HG03159 (cell line): ENCODE results near the gene GABARAP.

Experiments
- ATAC-seq: cut with Tn5 transposase; IDR thresholded peaks from one replicate; pipeline ENCODE4 v1.9.1; 2021; ENCODE audit warnings: mild to moderate bottlenecking, moderate library complexity; ENCODE audit not compliant: unreplicated experiment

Gene GABARAP

DNA sequence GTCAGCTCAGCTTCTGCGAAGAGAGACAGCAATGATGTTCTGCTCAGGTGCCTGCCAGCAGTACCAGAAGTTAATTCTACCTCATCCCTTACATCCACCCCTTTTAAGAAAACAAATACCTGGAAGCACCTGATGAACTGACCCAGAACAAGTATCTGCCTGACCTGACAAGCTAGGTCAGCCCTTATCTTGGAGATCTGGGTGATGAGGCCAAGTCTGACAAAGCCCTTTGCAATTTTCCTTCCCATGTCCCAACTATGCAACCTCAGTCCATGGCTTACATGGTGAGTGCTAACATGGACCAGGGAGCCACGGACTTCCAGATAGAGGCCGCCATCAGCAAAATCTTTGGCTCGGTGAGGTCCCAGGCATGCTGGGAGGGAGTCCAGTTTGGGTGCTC is 18.9 kb downstream of the GABARAP start:
- no peak for ATAC-seq

DNA sequence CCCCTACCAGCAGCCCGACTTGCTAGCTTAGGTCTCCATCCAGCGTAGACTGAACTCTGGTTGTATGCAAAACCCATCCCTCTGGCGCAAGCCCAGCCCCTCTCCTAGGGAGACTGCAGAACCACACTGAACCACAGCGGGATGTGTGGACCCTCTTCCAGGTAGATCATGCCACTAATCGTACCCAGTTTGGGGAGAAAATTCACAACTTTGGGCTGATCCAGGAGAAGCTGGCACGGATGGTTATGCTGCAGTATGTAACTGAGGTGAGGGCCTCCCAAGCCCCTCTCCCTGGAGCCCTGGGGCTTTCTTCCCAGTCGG is 19.3 kb downstream of the GABARAP start:
- ATAC-seq: no peak

DNA sequence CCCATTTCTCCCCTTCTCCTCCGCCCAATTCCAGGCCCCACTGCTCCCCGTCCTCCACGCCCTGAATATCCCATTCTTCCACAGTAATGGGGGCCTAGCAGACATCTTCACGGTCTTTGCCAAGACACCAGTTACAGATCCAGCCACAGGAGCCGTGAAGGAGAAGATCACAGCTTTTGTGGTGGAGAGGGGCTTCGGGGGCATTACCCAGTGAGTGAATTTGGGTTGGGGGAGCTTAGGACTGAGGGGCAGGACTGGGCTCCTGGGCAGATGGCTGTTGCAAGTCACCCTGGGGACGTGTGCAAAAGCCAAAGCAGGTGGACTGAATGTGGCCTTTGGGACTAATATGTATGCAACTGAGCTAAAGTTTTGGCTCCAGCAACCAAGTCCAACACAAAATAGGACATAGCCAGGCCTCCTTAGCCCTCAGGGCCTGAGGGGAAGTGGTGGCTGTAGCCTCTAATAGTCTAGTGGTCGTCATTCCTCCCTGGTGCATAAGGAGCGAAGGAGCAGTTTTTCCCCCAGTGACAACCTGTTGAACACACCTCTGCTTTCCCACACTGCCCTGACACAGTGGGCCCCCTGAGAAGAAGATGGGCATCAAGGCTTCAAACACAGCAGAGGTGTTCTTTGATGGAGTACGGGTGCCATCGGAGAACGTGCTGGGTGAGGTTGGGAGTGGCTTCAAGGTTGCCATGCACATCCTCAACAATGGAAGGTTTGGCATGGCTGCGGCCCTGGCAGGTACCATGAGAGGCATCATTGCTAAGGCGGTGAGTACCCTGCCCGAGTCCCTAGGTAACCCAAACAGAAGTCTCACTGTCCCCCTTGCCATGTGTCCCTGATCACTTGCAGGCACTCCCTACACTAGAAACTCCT is 19.9 kb downstream of the GABARAP start:
- no peak for ATAC-seq

DNA sequence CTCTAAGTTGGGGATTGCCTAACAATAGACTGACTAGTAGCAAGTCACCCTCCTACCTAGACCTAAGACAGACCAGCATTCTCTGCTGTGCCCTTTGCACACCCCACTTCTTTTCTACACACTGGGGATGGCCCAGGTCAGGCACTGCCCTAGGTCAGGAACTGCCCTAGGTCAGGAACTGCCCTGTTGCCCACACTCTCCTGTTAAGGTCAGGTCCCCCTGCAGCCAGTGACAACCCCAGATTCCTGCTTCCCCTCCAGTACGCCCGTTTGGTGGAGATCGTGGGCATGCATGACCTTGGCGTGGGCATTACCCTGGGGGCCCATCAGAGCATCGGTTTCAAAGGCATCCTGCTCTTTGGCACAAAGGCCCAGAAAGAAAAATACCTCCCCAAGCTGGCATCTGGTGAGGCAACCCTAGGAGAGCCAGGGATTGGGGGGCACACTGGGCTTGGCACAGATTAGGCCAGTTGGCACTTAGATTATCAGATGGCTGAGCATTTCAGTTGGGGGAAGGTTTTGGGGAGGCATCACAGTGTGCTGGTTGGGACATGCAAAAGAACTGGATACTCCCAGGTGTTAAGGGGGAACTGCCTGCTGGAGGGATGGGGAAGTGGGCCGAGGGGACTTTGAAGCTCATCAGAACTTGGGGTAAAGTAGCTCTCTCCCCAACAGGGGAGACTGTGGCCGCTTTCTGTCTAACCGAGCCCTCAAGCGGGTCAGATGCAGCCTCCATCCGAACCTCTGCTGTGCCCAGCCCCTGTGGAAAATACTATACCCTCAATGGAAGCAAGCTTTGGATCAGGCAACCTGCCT is 20.8 kb downstream of the GABARAP start:
- no peak for ATAC-seq

DNA sequence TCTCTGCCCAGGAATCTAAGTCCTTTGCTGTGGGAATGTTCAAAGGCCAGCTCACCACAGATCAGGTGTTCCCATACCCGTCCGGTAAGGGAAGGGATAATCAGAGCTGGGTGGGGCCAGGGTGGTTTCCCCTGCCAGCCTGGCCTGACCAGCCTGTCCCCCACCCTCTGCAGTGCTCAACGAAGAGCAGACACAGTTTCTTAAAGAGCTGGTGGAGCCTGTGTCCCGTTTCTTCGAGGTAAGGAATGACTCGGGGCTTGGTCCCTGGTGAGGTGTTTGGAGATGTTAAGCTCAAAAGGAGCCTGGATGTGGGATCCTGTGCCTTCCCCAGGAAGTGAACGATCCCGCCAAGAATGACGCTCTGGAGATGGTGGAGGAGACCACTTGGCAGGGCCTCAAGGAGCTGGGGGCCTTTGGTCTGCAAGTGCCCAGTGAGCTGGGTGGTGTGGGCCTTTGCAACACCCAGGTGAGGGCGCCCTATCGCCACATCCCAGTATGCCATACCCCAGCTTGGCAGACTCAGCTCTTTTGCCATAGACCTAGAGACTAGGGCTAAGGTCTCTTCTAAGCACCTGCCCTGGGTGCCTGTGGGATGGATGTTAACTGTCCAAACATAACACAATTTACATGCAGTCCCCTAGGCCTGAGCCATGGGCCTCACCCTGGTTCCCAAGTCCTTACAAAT is 21.5 kb downstream of the GABARAP start:
- ATAC-seq: no peak

DNA sequence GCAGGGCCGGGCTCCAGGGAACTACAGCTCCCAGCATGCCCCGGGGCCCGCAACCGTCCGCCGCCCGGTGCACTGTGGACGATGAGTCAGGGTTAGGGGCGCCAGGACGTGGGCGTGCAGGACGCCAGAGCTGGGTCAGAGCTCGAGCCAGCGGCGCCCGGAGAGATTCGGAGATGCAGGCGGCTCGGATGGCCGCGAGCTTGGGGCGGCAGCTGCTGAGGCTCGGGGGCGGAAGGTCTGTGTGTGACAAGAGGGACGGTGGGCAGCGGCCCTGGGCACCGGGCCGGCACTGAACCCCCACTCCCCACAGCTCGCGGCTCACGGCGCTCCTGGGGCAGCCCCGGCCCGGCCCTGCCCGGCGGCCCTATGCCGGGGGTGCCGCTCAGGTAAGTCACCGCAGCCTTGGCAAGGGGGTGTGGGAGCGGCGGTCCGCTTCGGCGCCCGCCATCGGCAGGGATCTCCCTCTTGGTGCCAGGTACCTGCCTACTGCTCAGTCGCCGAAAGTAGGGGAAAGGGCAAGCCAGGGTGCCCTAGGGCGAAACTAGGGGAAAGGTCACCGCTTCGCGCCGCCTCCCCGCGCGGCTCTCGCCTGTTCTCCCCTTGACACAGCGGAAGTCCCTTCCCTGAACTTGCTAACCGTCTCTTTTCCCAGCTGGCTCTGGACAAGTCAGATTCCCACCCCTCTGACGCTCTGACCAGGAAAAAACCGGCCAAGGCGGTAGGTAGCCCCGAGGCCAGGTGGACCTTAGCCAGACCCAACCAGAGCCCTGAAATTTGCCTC is 22.2 kb downstream of the GABARAP start, which contains the start of the genes ACADVL and DLG4:
TSS of gene ACADVL (plus strand) at position 127 of the 781 bp plus-strand sequence. CDS start at position 174, 47 bp downstream.
TSS of gene DLG4 (minus strand) at position 25 of the 781 bp plus-strand sequence.
- peak; percentile 46 for ATAC-seq

DNA sequence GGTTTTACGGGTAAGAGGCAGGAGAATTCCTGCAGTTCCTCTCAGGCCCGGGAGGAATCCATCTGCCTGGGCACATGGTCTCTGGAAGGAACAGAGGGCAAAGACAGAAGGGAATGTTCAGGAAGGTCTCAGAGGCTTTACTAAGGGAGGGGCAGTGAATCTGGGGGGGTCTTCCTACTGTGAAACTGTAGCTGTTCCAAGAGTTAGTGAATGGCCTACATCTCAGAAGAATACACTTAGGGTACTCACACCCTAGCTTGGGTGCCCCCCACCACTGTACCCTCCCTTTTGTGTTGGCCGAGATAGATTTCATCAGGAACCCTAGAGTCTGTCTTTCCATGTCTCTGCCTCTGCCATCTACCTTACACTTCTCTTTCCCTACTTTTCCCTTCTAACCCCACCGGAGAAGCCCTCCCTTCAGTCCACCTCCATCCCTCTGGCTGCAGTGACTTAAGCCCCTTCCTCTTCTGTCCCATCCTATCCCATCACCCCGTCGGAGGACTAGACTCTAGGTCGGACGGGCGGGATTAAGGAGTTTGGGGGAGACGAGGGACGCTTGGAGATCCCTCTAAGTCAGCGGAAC is 22.9 kb downstream of the GABARAP start:
- no peak for ATAC-seq

DNA sequence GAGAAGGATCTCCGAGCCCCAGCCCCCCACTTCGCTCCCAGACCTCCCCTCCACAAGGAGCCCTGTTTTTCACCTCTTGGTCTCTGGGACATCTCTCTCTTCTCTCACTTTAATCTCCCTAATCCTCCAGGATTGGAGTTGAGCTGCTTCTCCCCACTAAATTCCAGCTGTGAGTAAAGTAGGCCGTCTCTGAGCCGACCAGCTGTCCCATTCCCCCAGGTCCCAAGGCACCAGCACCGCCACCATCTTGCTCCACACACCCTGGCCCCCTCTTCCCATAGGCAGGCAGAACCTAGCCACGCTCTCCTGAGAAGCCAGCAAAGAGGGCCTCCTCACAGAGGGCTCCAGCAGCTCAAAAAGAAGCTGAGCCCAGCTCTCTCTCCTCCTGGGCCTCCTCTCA is 23.5 kb downstream of the GABARAP start:
- no peak for ATAC-seq

DNA sequence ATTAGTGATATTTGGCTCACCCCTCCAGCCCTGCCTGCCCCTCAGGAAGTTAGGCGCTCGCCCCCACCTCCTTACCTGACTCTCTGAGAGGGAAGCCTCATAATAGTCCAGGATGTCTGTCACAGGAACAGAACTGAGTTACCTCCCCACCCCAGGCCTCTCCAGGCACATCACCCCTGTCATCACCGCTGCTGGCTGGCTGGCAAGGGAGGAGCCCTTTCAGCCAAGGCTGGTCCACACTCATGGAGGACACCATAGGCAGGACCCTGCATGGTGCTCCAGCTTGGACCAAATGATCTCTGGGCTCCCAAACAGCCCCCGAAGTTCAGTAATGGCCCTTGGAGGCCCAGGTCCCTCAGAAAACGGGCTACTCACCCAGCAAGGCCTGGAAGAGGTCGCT is 24.1 kb downstream of the GABARAP start:
- ATAC-seq: no peak

DNA sequence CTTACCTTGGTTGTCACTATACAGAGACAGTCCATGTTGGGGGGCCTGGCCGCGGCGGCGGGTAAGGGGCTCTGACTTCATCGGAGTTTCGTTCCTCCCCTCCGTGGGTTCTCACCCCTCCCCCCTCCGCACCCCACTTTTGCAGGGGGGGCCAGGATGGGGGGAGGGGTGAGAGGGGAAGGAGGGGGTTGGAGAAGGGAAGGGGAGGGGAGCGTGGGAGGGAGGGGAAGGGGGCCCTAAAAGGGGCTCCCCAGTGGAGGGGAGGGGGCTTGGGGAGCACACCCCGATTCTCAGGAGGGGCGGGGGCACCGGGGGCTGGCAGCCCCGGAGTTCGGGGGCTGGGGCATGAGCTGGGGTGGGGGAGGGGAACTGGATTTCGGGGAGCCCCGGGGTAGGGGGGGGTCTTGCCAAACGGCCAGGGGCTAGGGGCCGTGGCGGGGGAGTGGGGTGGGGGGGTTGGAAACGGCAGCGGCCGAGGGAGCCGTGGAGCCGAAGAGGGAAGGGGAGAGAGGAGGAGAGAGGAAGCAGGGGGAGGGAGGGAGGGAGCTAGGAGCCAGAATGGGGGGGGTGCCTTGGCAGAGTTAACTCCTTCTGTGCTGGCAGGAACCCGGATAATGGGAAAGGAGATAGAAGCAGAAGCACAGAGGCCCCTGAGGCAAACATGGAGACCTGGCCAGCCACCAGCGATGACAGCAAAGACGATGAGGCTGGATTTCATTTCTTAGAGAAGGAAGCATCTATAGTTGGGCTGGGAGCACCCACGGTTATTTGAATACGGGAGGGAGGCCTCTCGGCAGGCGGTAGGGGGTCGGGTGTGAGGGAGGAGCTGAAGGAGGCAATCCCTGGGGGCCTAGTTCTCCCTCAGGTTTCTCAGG is 24.9 kb downstream of the GABARAP start:
- ATAC-seq: no peak

DNA sequence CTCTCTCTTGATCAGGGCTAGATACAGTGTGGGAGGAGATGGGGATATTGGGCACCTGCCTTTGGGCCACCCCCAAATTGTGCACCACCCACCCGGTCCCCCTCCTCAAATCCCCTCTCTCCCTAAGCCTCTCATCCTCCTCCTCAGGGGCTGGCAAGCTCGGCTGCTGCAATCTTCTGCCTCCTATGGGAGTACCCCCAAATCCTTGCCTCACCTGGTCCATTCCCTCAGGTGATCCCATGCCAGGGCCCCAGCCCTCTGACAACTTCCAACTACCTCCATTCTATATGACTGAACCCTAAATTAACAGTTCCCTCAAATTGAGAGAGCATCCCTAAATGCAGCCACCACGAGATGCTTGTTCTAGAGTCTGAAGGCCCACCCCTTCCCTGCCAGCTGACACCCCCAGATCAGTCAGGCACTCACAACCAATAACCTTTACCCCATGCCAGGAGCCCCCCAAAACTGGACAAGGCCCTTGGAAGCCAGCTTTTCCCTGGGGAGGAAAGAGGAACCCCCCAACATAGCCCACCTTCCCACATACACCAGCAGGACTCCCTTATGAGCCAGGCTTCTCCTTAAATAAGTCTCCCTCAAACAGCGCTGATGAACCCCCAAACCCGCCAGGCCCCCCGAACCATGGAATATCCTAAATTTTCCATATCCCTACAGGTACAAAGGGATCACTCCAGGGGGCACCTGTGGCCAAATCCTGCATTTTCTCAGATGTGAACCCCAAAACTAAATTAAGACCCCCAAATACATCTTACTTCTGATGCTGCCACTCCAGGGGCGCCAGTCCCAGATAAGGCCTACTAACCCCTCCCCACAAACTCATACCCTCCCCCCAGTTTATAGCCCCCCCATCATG is 25.8 kb downstream of the GABARAP start:
- ATAC-seq: no peak

DNA sequence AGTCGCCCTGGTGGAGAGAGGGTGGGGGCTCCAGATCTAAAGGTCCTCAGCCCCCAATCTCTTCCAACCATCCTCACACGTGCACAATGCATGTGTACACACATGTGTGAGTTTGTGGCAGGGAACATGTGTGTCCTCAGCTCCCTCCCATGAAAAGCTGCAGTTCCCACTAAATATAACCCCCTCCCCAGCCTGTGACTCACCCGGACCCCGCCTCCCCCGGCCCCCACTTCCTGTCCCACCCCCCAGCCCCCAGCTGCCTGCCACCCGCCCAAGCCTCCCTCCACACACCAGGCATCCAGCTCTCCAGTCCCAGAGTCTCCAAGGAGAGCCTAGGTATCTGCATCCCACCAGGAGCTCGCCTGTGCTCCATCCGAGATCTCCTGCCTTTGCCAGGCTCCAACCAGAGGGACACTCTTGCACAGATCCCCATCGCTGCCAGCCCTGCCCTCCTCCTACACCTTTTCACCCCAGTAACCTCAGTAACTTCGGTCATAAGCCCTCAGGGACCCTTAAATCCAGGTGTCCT is 26.5 kb downstream of the GABARAP start:
- no peak for ATAC-seq

DNA sequence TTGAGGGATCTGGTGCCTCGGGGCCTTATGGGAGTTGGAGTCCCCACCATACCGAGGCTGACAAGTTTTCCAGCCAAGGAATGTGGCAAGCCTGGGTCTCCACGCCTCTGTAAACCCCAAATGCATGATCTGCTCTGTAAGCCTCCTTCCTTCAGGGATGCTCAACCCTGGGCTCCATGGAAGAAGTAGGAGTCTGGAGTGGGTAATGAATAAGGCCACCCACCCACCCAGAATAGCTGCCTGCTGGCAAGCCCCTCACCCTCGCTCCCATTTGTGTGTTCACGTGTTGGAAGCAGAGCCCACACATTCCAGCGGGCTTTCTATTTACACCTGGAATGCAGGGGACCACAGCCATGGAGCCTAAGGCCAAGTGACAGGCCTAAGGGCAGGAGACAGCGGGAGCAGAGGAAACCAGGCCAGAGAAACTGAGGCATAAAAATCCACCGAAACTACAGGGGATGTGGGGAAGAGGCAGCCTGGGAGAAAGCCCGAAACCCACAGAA is 27.1 kb downstream of the GABARAP start:
- ATAC-seq: no peak

DNA sequence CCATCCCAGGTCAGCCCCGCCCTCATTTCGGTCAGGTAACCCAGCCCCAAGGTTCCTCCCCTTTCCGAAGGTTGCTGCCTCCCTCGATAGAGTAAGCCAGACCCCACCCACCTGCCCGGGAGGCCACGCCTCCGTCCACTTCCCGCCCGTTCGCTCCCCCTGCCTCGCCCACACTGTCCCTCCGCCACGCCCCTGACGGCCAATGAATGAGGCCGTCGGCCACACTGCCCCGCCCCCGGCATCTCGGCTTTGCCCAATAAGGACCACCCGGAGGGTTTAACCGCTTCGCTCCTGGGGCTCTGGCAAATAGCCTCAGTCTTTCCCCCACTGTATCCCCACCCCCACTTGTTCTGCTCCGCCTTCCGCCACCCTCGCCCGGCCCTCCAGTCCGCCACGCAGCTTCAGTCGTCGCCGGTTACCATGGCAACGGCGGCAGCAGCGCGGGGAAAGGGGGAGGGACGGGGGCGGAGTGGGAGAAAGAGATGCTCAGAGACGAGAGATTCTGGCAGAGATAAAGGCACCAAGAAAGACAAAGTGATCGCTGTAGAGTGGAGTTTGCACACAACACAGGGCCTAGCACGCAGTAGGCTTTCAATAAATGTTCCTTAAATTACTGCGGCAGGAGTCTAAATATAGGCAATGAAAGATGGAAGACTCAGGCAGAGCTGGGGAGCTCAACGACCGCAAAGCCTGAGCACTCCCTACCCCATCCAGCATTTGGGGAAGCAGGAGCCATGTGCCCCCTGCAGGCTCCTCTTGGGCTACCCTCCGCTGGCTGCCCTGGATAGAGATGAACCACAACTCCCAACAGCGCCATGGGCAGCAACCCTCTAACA is 27.7 kb downstream of the GABARAP start:
- peak; percentile 81 for ATAC-seq

DNA sequence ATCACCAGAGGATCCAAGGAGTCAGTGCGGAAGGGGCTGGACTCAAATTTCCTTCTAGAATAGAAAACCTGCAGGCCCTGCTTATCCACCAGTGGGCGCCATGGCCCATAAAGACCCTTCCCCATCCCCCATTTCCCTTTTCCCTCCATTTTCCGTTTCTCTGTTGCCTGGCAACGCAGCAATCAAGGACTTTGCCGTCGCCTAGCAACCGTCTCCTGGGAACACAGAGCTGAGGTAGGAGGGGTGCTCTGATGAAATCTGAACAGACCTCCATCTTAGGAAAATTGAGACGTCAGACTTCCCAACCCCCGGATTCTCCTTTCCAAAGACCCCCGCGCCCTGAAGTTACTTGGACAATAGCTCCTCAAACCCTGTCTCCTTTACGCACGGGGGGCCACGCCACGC is 28.4 kb downstream of the GABARAP start:
- ATAC-seq: no peak

DNA sequence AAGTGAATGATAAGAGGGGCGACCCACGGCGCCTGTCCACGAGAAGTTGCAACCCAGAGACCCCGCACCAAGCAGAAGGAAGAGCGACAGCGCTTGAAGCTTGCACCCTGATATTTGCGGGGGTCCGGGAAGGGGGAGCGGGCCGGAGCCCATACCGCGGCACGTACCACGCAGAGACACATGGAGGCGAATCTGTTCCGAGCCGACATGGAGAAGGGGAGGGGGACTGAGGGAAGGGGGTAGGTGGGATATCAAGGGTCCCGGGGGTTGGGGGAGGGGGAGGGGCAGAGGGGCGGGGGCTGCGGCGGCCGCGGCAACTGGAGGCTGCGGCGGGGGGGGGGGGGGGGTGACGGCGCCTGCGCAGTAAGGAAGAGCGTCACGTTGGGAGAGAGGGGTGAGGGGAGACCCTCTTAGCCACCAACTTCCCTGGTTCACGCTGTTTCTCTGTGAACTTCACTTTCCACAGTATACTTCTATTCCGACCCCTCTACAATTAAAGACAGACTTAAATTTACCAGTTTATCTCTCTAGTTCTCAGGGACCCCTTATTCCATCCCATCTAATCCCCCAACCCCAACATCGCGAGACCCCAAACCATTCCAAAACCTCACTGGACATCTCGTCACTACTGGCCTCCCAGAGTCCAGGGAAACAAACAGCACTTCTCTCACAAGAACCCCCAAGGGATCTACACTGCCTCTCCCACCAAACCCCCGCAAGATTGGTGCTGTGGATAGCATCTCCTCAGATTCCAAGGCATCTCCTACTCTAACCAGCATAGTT is 30.6 kb downstream of the GABARAP start:
- no peak for ATAC-seq
